Measurements from ENCODE around the gene IFT43. TPM values are rescaled to one million over a fixed set of nuclear protein-coding genes. Genes with fewer than 3 reads are reported as not detected.

IFT43 gene
- total RNA-seq, 1 experiment from 2014 or later, result 20.0 TPM

DNA sequence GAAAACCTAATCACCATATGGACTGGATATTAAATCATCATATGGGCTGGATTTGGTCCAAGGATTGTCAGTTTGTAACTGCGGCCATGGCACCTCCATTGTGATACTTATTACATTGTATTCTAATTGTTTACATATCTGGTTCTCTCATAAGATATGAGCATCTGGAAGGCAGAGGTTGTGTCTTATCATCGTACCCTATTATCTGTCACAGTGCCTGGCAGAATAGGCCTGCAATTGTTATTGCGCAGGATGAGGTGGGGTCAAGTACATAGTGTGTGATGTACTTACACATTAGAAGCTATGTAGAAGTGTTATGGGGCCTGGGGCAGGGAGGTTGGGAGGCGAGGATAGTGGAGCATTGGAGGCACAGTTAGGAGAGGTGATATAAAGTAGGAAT, 4.7 kb downstream of the IFT43 start:
- Histone ChIP-seq H3K36me3 (ENCODE audit: control insufficient read depth, insufficient read depth, low read length) (no peaks in the 10 kb centered on the region; the same call in 1 of the 2 replicates), H3K9me3 (ENCODE audit: control insufficient read depth, insufficient read depth, low read depth, low read length) (no peaks in the 10 kb centered on the region), H3K4me3 (ENCODE audit: low read depth in 2 of 2, low read length in 2 of 2) (no peak overlapping the region), H3K27me3 (ENCODE audit: control insufficient read depth, insufficient read depth, low read length) (no peaks in the 10 kb centered on the region), H3K27ac (ENCODE audit: low read length) (no peak overlapping the region), H3K4me1 (ENCODE audit: control insufficient read depth, insufficient read depth, low read length) (peaks cover 5% of the 10 kb centered on the region)
- CTCF ChIA-PET, result no interaction called here
- DNase-seq (ENCODE audit: low read depth, low spot score), result no peak
- no peak for ATAC-seq
- TF ChIP-seq, protein P1, sequence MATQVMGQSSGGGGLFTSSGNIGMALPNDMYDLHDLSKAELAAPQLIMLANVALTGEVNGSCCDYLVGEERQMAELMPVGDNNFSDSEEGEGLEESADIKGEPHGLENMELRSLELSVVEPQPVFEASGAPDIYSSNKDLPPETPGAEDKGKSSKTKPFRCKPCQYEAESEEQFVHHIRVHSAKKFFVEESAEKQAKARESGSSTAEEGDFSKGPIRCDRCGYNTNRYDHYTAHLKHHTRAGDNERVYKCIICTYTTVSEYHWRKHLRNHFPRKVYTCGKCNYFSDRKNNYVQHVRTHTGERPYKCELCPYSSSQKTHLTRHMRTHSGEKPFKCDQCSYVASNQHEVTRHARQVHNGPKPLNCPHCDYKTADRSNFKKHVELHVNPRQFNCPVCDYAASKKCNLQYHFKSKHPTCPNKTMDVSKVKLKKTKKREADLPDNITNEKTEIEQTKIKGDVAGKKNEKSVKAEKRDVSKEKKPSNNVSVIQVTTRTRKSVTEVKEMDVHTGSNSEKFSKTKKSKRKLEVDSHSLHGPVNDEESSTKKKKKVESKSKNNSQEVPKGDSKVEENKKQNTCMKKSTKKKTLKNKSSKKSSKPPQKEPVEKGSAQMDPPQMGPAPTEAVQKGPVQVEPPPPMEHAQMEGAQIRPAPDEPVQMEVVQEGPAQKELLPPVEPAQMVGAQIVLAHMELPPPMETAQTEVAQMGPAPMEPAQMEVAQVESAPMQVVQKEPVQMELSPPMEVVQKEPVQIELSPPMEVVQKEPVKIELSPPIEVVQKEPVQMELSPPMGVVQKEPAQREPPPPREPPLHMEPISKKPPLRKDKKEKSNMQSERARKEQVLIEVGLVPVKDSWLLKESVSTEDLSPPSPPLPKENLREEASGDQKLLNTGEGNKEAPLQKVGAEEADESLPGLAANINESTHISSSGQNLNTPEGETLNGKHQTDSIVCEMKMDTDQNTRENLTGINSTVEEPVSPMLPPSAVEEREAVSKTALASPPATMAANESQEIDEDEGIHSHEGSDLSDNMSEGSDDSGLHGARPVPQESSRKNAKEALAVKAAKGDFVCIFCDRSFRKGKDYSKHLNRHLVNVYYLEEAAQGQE (IDR thresholded peaks at IDR 0.05; ENCODE audit: insufficient read depth in 1 of 2, low read depth in 2 of 2, low read length in 1 of 2), result no peak
- TF ChIP-seq POLR2AphosphoS5 (IDR thresholded peaks at IDR 0.05; ENCODE audit: low read depth, low read length) (no peak), TCF7L2 (IDR thresholded peaks at IDR 0.05; ENCODE audit: low read depth, low read length) (no peak), SIN3A (IDR thresholded peaks at IDR 0.05; ENCODE audit: borderline replicate concordance, insufficient read depth, low read depth, low read length) (no peak)
- TF ChIP-seq, protein P2, sequence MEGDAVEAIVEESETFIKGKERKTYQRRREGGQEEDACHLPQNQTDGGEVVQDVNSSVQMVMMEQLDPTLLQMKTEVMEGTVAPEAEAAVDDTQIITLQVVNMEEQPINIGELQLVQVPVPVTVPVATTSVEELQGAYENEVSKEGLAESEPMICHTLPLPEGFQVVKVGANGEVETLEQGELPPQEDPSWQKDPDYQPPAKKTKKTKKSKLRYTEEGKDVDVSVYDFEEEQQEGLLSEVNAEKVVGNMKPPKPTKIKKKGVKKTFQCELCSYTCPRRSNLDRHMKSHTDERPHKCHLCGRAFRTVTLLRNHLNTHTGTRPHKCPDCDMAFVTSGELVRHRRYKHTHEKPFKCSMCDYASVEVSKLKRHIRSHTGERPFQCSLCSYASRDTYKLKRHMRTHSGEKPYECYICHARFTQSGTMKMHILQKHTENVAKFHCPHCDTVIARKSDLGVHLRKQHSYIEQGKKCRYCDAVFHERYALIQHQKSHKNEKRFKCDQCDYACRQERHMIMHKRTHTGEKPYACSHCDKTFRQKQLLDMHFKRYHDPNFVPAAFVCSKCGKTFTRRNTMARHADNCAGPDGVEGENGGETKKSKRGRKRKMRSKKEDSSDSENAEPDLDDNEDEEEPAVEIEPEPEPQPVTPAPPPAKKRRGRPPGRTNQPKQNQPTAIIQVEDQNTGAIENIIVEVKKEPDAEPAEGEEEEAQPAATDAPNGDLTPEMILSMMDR (IDR thresholded peaks at IDR 0.05), result no peak
- in situ Hi-C loops (cut with HindIII; ENCODE audit: low pct_unique_long_range_greater_than_20kb, low sequenced_read_pairs), result no loop called here
- POLR2A ChIA-PET, result no interaction called here
- BruUV-seq (replicated peaks), result no TSS peak
- intact Hi-C loops (cut with micrococcal nuclease; ENCODE audit: unreplicated experiment), result no loop called here

DNA sequence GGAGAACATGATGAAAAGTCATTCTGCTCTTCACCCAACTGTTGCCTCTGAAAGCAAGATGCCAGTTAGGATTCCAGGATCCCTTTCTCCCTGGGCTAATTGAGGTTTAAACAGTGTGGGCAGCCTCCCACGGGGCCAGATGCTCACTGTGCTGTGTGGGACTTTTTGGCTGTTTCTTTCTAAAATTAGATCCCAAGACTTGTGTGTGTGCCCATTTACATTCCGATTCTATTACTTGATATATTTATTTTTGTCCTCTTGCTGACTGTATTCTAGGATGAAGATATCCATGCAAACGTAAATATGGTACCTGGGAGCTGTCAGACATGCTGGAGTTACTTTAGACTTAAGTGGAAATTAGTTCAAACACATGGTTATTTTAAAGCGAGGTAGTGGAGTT, 6.2 kb downstream of the IFT43 start:
- POLR2A ChIA-PET, result no interaction called here
- BruUV-seq (replicated peaks), result no TSS peak
- no peaks in the 10 kb centered on the region for H3K27me3 ChIP-seq (ENCODE audit: control insufficient read depth, insufficient read depth, low read length)
- intact Hi-C loops (cut with micrococcal nuclease; ENCODE audit: unreplicated experiment), result no loop called here
- H3K4me3 ChIP-seq (ENCODE audit: low read depth in 2 of 2, low read length in 2 of 2), result no peak overlapping the region
- in situ Hi-C loops (cut with HindIII; ENCODE audit: low pct_unique_long_range_greater_than_20kb, low sequenced_read_pairs), result no loop called here
- ATAC-seq (no peak), DNase-seq (ENCODE audit: low read depth, low spot score) (no peak)
- no peaks in the 10 kb centered on the region for H3K36me3 ChIP-seq (ENCODE audit: control insufficient read depth, insufficient read depth, low read length)
- CTCF ChIA-PET, result no interaction called here
- no peaks in the 10 kb centered on the region for H3K4me1 ChIP-seq (ENCODE audit: control insufficient read depth, insufficient read depth, low read length)
- TF ChIP-seq SIN3A (IDR thresholded peaks at IDR 0.05; ENCODE audit: borderline replicate concordance, insufficient read depth, low read depth, low read length) (no peak), TCF7L2 (IDR thresholded peaks at IDR 0.05; ENCODE audit: low read depth, low read length) (no peak), POLR2AphosphoS5 (IDR thresholded peaks at IDR 0.05; ENCODE audit: low read depth, low read length) (no peak)
- TF ChIP-seq, protein P2 (IDR thresholded peaks at IDR 0.05), result no peak
- TF ChIP-seq, protein P1 (IDR thresholded peaks at IDR 0.05; ENCODE audit: insufficient read depth in 1 of 2, low read depth in 2 of 2, low read length in 1 of 2), result no peak
- H3K27ac ChIP-seq (ENCODE audit: low read length), result no peak overlapping the region
- no peaks in the 10 kb centered on the region for H3K9me3 ChIP-seq (ENCODE audit: control insufficient read depth, insufficient read depth, low read depth, low read length)

All from Panc1 (cell line).